WERI-Rb-1 (cell line): ENCODE measurements around the gene CCDC57.

ENCODE experiments used
- DNase-seq: peaks from one replicate; pipeline ENCODE4 v3.0.0-alpha.2; 2020
- H3K27ac ChIP-seq: fragments of 250-450 bp; sonication (Bioruptor Pico); 2 replicates; pipeline ENCODE4 v1.5.1; 2020; ENCODE audit warnings: mild to moderate bottlenecking, moderate library complexity
- H3K27me3 ChIP-seq: fragments of 250-450 bp; sonication (Bioruptor Pico); 2 replicates; pipeline ENCODE4 v1.5.1; 2021; ENCODE audit warnings: mild to moderate bottlenecking, low read depth, moderate library complexity; ENCODE audit not compliant: insufficient read depth, severe bottlenecking
- H3K36me3 ChIP-seq: fragments of 250-450 bp; sonication (Bioruptor Pico); 2 replicates; pipeline ENCODE4 v1.5.1; 2020; ENCODE audit warnings: mild to moderate bottlenecking, moderate library complexity
- H3K4me3 ChIP-seq: 2 replicates; pipeline ENCODE4 v1.5.1; 2011; ENCODE audit warnings: low read depth, mild to moderate bottlenecking, control low read depth, low read length
- H3K9me3 ChIP-seq: fragments of 250-450 bp; sonication (Bioruptor Pico); 2 replicates; pipeline ENCODE4 v1.5.1; 2021; ENCODE audit warnings: mild to moderate bottlenecking, moderate library complexity; ENCODE audit not compliant: severe bottlenecking
- CTCF ChIP-seq: IDR thresholded peaks from 2 replicates; pipeline ENCODE4 v1.5.1; 2011; ENCODE audit warnings: low read depth, mild to moderate bottlenecking, control low read depth, inconsistent platforms, low read length

The CCDC57 gene

GRCh38 chr17:82246365-82247181, 33.9 kb upstream of the CCDC57 start:
- H3K27me3 ChIP-seq, result no peaks in the 10 kb centered on the region
- no peaks in the 10 kb centered on the region for H3K9me3 ChIP-seq
- H3K27ac ChIP-seq, result no peak overlapping the region; the same call in 1 of the 2 replicates
- TF ChIP-seq CTCF, result no peak
- DNase-seq, result no peak
- peaks cover 97% of the 10 kb centered on the region for H3K36me3 ChIP-seq
- H3K4me3 ChIP-seq, result no peak overlapping the region

GRCh38 chr17:82246040-82246364, 33.4 kb upstream of the CCDC57 start:
- TF ChIP-seq CTCF, result no peak
- no peak overlapping the region for H3K4me3 ChIP-seq
- no peaks in the 10 kb centered on the region for H3K9me3 ChIP-seq
- DNase-seq, result no peak
- no peaks in the 10 kb centered on the region for H3K27me3 ChIP-seq
- peaks cover 97% of the 10 kb centered on the region for H3K36me3 ChIP-seq
- no peak overlapping the region for H3K27ac ChIP-seq

- TF ChIP-seq CTCF, result no peak
- Histone ChIP-seq H3K4me3 (no peak overlapping the region), H3K27me3 (no peaks in the 10 kb centered on the region), H3K9me3 (no peaks in the 10 kb centered on the region), H3K36me3 (peaks cover 97% of the 10 kb centered on the region), H3K27ac (no peak overlapping the region)
- DNase-seq, result no peak
Observed at GRCh38 chr17:82245134-82246039, 32.7 kb upstream of the CCDC57 start.

GRCh38 chr17:82244413-82245133, 31.9 kb upstream of the CCDC57 start:
- no peaks in the 10 kb centered on the region for H3K27me3 ChIP-seq
- H3K4me3 ChIP-seq, result no peak overlapping the region
- peaks cover 97% of the 10 kb centered on the region for H3K36me3 ChIP-seq
- DNase-seq, result no peak
- peak; percentile 69 for TF ChIP-seq CTCF
- no peaks in the 10 kb centered on the region for H3K9me3 ChIP-seq
- H3K27ac ChIP-seq, result no peak overlapping the region

- H3K4me3 ChIP-seq, result no peak overlapping the region
- peaks cover 93% of the 10 kb centered on the region for H3K36me3 ChIP-seq
- H3K27me3 ChIP-seq, result no peaks in the 10 kb centered on the region
- H3K27ac ChIP-seq, result no peak overlapping the region
- DNase-seq, result no peak
- H3K9me3 ChIP-seq, result no peaks in the 10 kb centered on the region
- no peak for TF ChIP-seq CTCF
Observed at GRCh38 chr17:82243648-82244412, 31.2 kb upstream of the CCDC57 start.
